Measurements from ENCODE around the gene ENTREP3.
"Not testable (repeated sequence)": the region's sequence is repeated elsewhere in the genome, so short reads cannot be mapped to it uniquely, and the experiment has no call there.

Gene ENTREP3

GRCh38 chr1:155219592-155220031 is 35.7 kb downstream of the ENTREP3 start:
- no peak for DNase-seq

GRCh38 chr1:155218854-155219591 is 36.3 kb downstream of the ENTREP3 start:
- peak; percentile 6 for DNase-seq

GRCh38 chr1:155214702-155215101 is 40.6 kb downstream of the ENTREP3 start:
- DNase-seq: not testable (repeated sequence)

GRCh38 chr1:155212051-155212440 is 43.2 kb downstream of the ENTREP3 start:
- not testable (repeated sequence) for DNase-seq

DNA sequence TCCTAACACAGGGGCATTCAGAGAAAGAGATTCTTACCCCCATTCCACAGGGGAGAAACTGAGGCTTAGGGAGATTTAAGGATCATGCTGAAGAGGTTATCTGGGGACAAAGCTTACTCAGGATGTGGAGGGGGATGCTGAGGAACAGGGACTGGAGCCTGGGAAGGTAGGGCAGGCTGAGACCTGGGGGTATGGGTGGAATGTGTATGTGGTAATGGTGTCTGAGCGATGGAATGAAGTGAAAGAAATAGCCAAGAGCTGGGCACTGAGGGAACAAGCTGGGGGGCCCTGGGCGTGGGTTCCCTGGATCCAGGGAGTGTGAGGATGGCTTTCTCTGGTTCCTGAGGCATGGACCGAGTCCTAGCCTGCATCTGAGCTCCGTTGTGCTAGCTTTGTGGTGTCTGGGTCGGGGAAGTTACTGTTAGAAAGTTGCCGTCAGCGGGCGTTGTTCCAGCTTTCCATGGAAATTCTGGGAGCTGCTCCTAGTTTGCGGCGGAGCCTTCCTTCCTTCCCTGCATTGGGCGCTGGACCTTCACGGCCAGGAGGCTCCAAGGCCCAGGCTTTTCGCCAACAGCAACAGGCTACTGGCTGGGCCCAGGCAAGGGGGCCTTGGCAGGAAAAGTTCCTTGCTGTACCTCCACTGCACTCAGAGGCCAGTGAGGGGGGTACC is 43.8 kb downstream of the ENTREP3 start:
- DNase-seq: not testable (repeated sequence)

GRCh38 chr1:155210314-155211104 is 44.8 kb downstream of the ENTREP3 start:
- DNase-seq: no peak

DNA sequence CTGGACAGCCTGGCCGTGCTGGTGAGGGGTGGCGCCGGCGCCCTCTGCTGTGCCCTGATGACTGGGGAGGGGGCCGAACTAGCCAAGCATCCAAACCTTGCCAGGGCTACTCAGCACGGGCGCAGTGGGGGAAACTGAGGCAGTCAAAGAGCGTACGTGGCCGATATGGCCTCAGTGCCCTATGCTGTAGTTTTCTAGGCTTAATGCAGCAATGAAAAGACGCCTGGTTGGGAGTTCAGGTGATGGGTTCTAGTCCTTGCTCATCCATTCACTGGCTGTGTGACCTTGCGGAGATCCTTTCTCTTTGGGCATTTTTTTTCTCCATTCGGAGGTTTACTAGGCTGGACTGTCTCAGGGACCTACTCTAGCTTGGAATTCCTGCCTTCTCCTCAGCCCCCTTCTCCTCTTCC is 46.0 kb downstream of the ENTREP3 start:
- no peak for DNase-seq

- DNase-seq: peak; percentile 62
These were observed 46.6 kb downstream of the ENTREP3 start, which contains the start of gene MTX1 for GRCh38 chr1:155208541-155209311. Gene MTX1, plus strand, starts transcription at chr1:155208695. Its CDS starts 110 bp downstream, at chr1:155208805.

DNA sequence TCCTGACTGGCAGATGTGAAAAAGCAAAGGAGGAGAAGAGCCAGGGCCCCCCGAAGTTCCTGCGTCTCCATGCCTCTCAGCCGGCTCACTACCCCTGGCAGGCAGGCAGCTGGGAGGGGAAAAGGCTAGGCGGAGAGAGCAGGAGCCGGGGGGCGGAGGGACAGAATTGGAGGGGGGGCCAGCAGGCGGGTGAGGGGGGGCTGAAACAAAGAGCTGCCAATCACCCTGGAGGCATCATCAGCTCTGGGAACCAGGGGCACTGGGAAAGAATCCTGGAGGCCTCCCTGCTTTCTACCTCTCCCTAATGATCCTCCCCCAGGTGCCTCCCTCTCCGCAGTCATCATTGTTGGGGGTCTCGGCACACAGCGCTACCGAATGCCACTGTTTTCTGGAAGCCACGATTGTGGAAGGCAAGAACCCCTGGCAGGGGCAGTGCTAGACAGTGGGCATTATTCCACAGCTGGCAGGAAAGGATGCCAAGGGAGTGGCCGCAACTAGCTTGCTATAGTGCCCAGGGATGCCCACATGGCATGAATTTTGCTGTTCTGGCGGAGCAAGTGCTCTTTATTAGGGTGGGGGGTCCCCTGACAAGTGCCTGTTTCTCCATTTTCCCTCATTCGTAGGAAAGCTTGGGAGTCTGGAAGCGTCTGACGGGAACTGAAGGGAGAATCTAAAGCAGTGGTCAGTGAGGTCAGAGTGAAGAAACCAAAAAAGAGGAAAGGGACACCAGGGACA is 47.3 kb downstream of the ENTREP3 start, which contains the start of gene THBS3:
Gene THBS3 (minus strand): TSS at position 92 of the 735 bp plus-strand sequence. CDS start 21 bp downstream, at position 71.
- peak; percentile 19 for DNase-seq

GRCh38 chr1:155206891-155207805 is 48.1 kb downstream of the ENTREP3 start:
- DNase-seq: peak; percentile 59

GRCh38 chr1:155205969-155206593 is 49.2 kb downstream of the ENTREP3 start:
- DNase-seq: no peak

DNA sequence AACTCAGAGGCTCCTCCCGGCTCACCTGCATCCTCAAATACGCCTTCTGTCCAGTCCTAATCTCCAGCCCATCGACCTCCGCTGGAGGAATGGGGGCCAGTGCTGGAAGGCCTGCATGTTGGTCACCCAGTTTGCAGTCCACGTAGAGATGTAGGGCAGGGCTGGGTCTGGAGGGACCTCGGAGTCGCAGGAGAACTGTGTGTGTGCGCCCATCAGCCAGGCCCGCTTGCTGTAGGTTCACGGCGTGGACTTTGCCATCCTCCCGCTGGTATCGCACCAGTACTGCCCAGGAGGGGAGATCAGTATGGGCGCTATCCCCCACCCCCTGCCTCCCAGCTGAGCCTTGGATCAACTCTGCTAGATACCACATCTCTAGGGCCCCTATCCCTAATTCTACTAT is 50.2 kb downstream of the ENTREP3 start:
- no peak for DNase-seq

GRCh38 chr1:155202731-155203515 is 52.4 kb downstream of the ENTREP3 start:
- DNase-seq: no peak

DNA sequence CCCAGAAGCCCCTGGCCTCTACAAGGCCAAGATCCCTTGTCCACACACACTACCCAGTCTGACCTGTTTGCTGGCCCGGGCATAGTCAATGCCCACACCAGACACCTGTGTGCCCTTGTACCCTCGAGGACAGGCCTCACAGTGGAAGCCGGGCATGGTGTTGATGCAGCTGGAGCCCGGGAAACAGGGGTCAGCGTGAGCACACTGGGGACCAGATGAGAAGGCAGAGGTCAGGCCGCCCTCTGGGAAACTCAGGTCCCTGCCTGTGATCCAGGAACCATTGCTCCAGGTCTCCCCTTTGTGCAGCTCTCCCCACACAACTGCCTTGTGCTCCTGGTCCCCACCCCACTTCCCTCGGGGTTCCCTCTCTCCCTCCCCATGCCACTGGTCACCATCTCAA is 53.1 kb downstream of the ENTREP3 start:
- no peak for DNase-seq

DNA sequence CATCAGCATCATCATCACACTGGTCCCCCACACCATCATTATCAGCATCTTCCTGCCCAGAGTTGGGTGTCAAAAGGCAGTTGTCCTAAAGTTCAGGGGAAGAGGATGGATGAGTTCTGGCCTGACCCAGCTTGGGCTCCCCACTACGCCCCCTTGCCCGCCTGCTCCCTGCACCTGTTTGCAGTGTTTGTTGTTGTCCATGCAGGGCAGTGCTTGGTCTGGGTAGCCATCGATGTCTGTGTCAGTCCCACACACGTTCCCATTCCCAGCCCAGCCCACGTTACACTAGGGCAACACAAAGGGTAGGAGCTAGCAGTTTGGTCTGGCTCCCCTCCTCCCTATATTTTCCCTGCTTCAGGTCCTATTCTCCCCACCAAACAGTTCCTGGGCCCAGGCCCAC is 54.4 kb downstream of the ENTREP3 start:
- no peak for DNase-seq

DNA sequence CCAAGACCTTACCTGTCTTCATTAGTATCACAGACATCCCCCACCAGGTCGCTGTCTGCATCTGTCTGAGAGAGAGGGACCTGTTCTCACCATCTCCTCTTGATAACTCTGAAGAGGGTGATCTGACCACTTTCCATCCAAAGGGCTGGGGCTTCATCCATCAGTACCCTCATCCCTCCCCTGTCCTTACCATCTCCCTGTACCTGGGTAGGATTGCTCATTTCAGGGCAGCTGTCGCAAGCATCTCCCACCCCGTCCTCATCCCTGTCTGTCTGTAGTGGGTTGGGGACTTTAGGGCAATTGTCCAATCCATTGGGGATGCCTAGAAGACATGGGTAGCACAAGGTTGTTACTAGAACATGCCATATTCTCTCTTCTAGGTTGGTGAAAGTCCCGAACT is 55.5 kb downstream of the ENTREP3 start:
- no peak for DNase-seq

GRCh38 chr1:155198547-155198906 is 56.8 kb downstream of the ENTREP3 start:
- DNase-seq: no peak

GRCh38 chr1:155197901-155198546 is 57.3 kb downstream of the ENTREP3 start:
- no peak for DNase-seq
